ENCODE measurements around the gene MYO7A.

Gene MYO7A

DNA sequence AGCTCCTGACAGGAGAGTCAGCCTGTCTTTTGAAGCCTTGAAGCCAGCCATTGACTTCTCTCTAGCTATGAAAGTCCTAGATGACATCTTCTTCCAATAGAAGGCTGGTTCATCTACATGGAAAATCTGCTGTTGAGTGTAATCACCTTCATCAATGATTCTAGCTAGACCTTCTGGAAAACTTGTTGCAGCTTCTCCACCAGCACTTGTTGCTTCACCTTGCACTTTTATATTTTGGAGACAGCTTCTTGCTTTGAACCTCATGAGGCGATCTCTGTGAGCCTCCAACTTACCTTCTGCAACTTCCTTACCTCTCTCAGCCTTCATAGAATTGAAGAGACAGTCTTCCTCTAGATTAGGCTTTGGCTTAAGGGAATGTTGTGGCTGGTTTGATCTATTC lies 58.3 kb downstream of the MYO7A start:
- DNase-seq (ENCODE audit: low spot score): no peak

GRCh38 chr11:77187111-77187750 lies 59.2 kb downstream of the MYO7A start:
- DNase-seq (ENCODE audit: low spot score): no peak

GRCh38 chr11:77187776-77188632 lies 60.0 kb downstream of the MYO7A start:
- DNase-seq (ENCODE audit: low spot score): peak; percentile 95

GRCh38 chr11:77188633-77189491 lies 60.8 kb downstream of the MYO7A start:
- DNase-seq (ENCODE audit: low spot score): no peak

DNA sequence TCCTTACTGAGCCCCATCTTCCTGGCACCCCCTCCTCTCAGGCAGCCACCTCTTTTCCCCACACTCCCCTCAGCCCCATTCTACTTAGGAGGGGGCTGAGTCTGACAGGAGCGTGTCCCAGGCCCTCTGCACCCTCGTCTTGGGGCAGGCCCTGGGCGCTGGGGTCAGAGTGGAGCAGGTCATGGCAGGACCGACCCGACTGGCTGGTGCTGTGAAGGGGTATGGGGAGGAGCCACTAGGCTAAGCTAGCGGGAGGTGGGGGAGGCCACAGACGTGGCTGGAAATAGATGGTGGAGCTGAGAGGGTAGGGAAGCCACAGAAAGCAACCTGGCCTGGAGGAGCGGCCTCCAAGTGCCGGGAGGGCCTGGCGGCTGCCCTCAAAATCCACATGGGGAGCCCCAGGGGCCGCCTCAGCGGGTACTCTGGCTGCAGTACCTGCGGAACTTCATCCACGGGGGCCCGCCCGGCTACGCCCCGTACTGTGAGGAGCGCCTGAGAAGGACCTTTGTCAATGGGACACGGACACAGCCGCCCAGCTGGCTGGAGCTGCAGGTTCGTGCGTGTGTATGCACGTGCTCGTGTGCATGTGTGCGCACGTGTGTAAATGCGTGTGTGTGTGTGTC lies 61.7 kb downstream of the MYO7A start:
- no peak for DNase-seq (ENCODE audit: low spot score)

DNA sequence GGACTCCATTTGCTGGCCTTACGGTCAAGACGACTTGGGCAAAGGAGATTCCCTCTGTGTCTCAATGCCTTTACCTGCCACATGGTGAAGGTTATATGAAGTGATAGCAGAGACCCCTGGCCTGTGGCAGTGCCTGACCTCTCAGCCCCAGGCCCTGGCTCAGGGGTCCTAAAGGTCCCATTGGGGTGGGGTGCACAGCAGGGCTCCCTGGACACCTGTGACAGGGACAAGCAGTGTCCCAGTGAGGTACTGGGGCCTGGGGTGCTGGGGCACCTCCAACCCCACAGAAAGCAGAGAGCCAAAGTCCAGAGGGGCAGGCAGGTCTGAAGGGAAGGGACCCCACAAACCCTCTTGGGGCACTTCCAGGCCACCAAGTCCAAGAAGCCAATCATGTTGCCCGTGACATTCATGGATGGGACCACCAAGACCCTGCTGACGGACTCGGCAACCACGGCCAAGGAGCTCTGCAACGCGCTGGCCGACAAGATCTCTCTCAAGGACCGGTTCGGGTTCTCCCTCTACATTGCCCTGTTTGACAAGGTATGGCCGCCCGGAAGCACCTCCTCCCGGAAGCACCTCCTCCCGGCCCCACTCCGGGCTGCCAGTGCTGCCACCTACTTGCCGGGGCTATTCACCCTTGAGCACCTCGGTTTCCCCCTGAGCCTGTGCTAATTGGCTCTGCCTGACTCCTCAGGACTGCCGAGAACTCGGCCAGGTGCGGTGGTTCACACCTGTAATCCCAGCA lies 62.5 kb downstream of the MYO7A start:
- DNase-seq (ENCODE audit: low spot score): no peak

GRCh38 chr11:77191429-77191822 lies 63.4 kb downstream of the MYO7A start:
- no peak for DNase-seq (ENCODE audit: low spot score)

- DNase-seq (ENCODE audit: low spot score): peak; percentile 88
Measured at GRCh38 chr11:77191823-77192495, 63.9 kb downstream of the MYO7A start.

- no peak for DNase-seq (ENCODE audit: low spot score)
Measured at GRCh38 chr11:77193167-77193566, 65.1 kb downstream of the MYO7A start.

- no peak for DNase-seq (ENCODE audit: low spot score)
Measured at GRCh38 chr11:77193911-77194830, 66.1 kb downstream of the MYO7A start.

- no peak for DNase-seq (ENCODE audit: low spot score)
Measured at GRCh38 chr11:77195071-77195755, 67.2 kb downstream of the MYO7A start.

DNA sequence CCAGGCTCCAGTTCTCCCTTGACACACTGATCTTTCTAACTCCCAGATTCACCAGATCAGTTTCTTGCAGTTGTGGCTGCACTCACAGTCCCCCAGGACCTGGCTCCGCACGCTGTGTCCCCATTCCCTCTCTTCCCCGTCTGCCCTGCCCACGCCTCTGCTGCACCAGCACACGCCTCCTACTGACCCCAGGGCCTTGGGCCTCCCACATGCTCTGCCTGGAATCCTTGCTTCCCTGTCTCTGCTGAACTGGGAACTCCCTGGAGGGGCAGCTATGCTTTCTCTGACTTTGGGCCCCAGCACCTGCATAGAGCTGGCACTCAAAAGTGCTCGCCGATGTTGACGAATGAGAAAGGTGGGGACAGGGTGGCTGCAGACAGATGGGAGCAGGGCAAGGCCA lies 68.9 kb downstream of the MYO7A start:
- DNase-seq (ENCODE audit: low spot score): no peak

DNA sequence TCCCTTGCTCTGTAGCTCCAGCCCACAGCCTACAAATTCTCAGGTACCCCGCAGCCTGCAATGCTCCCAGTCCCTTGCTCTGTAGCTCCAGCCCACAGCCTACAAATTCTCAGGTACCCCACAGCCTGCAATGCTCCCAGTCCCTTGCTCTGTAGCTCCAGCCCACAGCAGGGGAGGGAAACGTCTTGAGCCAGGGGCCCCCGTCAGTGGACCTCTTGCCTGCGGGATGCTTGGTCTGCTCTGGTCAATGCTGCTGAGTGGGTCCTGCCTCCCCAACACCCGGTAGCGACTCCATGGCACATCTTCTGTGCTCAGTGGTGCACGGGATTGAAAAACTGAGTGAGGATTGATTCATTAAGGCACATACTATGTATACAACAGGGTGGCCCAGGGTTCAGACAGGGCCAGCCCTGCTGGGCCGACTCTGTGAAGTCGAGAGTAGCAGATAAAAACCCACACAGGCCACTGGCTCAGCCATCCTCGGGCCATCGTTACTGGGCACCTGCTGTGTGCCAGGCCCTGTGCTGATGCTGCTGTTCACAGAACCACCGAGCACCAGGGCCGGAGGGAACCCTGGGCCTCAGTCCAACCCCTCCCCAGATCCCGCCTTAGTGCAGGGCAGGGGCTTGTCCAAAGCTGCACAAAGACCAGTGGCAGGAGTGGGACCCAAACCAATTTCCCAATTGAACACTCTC lies 69.7 kb downstream of the MYO7A start:
- no peak for DNase-seq (ENCODE audit: low spot score)

- DNase-seq (ENCODE audit: low spot score): peak; percentile 56
Measured at GRCh38 chr11:77198440-77198849, 70.4 kb downstream of the MYO7A start.

DNA sequence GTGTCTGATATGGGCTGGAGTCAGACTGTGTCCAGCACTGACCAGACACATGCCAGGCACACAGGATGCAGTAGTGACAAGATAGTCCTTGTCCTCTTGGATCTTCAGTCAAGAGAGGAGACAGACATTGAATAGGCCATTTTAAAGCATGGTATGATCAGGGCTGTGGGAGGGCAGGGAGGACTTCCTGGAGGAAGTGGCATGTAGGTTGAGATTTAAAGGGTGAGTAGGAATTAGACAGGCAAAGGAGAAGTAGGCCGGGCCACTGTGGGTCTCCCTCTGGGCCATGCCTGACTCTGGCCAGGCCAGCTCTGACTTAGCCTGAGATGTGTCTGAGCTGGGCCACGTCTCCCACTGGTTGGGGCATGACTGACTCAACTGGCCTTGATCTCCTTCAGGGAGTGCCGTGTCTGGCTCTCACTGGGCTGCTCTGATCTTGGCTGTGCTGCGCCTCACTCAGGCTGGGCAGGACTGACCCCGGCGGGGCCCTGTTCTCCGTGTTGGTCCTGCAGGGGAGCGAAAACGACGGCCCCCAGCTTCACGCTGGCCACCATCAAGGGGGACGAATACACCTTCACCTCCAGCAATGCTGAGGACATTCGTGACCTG lies 71.2 kb downstream of the MYO7A start:
- no peak for DNase-seq (ENCODE audit: low spot score)

DNA sequence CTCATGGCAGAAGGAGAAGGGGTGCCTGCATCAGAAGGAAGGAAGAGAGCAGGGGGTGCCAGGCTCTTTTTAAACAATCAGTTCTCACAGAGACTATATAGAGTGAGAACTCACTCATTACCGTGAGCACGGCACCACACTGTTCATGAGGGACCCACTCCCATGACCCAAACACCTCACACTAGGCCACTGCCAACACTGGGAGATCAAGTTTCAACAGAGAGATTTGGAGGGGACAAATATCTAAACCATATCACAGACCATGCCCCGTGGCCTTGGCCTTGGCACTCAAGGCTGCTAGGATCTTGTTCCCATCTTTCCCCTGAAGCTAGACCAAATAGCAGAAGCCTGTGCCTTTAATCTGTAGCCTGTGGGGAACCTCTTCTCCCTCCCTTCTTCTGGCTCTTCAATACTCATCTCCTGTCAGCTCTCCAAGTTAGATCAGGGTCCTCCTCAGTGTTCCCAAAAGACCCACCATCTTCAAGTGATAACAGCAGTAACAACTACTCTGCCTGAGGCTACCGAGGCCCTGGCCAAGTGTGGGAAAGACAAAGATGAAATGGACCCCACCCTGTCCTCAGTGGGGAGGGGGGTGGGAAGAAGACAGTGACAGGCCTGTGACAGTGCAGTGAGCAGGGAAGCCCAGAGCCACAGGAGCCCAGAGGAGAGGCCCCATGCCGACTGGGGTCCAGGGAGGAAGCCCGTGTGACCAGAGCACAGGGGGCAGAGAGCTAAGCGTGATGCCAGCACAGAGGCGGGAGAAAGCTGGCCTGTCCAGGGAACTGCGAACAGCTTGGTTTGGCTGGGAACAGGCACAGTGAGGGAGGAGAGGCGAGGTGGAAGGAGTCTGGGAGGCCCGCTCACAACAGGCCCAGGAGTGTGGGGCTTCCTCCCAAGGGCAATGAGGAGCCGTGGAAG lies 72.6 kb downstream of the MYO7A start:
- no peak for DNase-seq (ENCODE audit: low spot score)

DNA sequence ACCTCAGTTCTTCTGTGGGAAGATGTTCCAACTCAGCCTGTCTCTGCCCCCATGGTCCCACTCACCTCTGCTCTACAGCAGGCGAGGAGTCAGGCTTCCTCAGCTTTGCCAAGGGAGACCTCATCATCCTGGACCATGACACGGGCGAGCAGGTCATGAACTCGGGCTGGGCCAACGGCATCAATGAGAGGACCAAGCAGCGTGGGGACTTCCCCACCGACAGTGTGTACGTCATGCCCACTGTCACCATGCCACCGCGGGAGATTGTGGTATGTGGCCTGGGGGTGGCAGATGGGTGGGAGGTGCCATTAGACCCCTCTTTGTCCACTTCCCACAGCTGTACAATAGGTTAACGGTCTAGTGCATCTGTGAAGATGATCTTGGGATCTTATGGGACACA lies 73.3 kb downstream of the MYO7A start:
- DNase-seq (ENCODE audit: low spot score): no peak
